HepG2 (cell line): ENCODE data around the gene ORC3. TPM values are rescaled to one million over a fixed set of nuclear protein-coding genes. Genes with fewer than 3 reads are reported as not detected.
A peak's percentile ranks its signal among the peaks of the same experiment; 100 is the strongest.

ENCODE experiments used
- ATAC-seq: fragments of 200-7000 bp; cut with Tn5 transposase; 3 replicates; pipeline ENCODE4 v1.9.1; 2020; ENCODE audit warnings: mild to moderate bottlenecking, moderate library complexity
- BruUV-seq: library from RNA; stranded (reverse); fragments of 400-500 nt; replicated peaks from 2 replicates; lab custom pipeline; 2021; lab: Mats Ljungman, UMichigan
- CTCF ChIA-PET: fragments of 300-600 bp; formaldehyde crosslinking; extraction: SDS; loops from one replicate; lab custom pipeline; 2021; ENCODE audit warnings: low total read pairs, inconsistent platforms, low intra/inter-chr PET ratio; lab: Yijun Ruan, JAX
- POLR2A ChIA-PET: fragments of 350-600 bp; sonication (Branson Sonifier 250); formaldehyde crosslinking; loops from one replicate; lab custom pipeline; 2020; ENCODE audit warnings: antibody characterized with exemption, inconsistent platforms; lab: Yijun Ruan, JAX
- DNase-seq: peaks from one replicate; pipeline ENCODE4 v3.0.0-alpha.2; 2015; ENCODE audit warnings: low spot score
- FAIRE-seq: peaks from 3 replicates; lab custom pipeline; 2011; peaks lifted over from hg19 to GRCh38; lab: Jason Lieb, UNC
- H2AFZ ChIP-seq: one replicate; pipeline ENCODE4 v1.6.1; 2011; ENCODE audit warnings: low read length, inconsistent platforms
- H3K27ac ChIP-seq: fragments of 300-600 bp; 3 replicates; pipeline ENCODE4 v1.8.0; 2011; ENCODE audit warnings: mixed run types, mild to moderate bottlenecking, mixed read lengths, low read length, inconsistent platforms; ENCODE audit not compliant: insufficient read depth; ENCODE audit errors: extremely low read length
- H3K27me3 ChIP-seq, 2 experiments: fragments of 200-600 bp in 1 of 2; 2 replicates in 1 of 2; 3 replicates in 1 of 2; pipeline versions ENCODE4 v1.6.0 to v1.8.0; 2011; ENCODE audit warnings: low read length in 2 of 2, mild to moderate bottlenecking in 2 of 2, moderate library complexity in 2 of 2, inconsistent platforms in 1 of 2; ENCODE audit not compliant: insufficient read depth in 2 of 2, control insufficient read depth in 1 of 2
- H3K36me3 ChIP-seq, 2 experiments: fragments of 200-600 bp in 1 of 2; replicated peaks in 1 of 2; 2 replicates in 1 of 2; 3 replicates in 1 of 2; pipeline versions ENCODE4 v1.5.1 to v1.8.0; 2011; ENCODE audit warnings: low read length in 2 of 2, inconsistent platforms in 1 of 2; ENCODE audit not compliant: insufficient read depth in 2 of 2, control insufficient read depth in 1 of 2
- H3K4me1 ChIP-seq: 2 replicates; pipeline ENCODE4 v1.5.1; 2012; ENCODE audit warnings: low read length, inconsistent platforms; ENCODE audit not compliant: insufficient read depth
- H3K4me2 ChIP-seq: 2 replicates; pipeline ENCODE4 v1.6.0; 2011; ENCODE audit warnings: low read depth, low read length, inconsistent platforms
- H3K4me3 ChIP-seq, 3 experiments: fragments of 200-600 bp in 1 of 3; sonication (generic), shearing (Covaris generic) in 1 of 3; replicated peaks in 1 of 3; 2 replicates each; pipeline ENCODE4 v1.5.1; 2011 to 2016; ENCODE audit warnings: low read length in 3 of 3, inconsistent platforms in 2 of 3, low read depth in 2 of 3, mild to moderate bottlenecking in 2 of 3, control low read depth in 1 of 3, mixed read lengths in 1 of 3; ENCODE audit not compliant: insufficient read depth in 1 of 3
- H3K79me2 ChIP-seq: one replicate; pipeline ENCODE4 v1.6.1; 2011; ENCODE audit warnings: low read length, inconsistent platforms; ENCODE audit not compliant: insufficient read depth
- H3K9ac ChIP-seq: 2 replicates; pipeline ENCODE4 v1.6.0; 2011; ENCODE audit warnings: mild to moderate bottlenecking, low read depth, low read length, inconsistent platforms; ENCODE audit not compliant: insufficient read depth
- H3K9me3 ChIP-seq: 2 replicates; pipeline ENCODE4 v1.5.1; 2012; ENCODE audit warnings: mild to moderate bottlenecking, low read length
- H4K20me1 ChIP-seq: 2 replicates; pipeline ENCODE4 v1.6.0; 2011; ENCODE audit warnings: inconsistent platforms, mild to moderate bottlenecking, low read length, moderate library complexity; ENCODE audit not compliant: insufficient read depth
- HDAC1 ChIP-seq: sonication (generic); formaldehyde crosslinking; IDR thresholded peaks from 2 replicates; pipeline ENCODE4 v1.5.1; 2020; ENCODE audit warnings: mild to moderate bottlenecking, missing genetic modification reagents
- MAFF ChIP-seq: IDR thresholded peaks from 2 replicates; pipeline ENCODE4 v1.6.1; 2011; ENCODE audit warnings: low read depth, low read length, improper control_type of control experiment
- MAFK ChIP-seq, 2 experiments: IDR thresholded peaks in 1 of 2; conservative IDR thresholded peaks in 1 of 2; 2 replicates each; pipeline ENCODE4 v1.6.1; 2011; ENCODE audit warnings: improper control_type of control experiment in 2 of 2, low read length in 2 of 2
- PLSCR1 ChIP-seq: sonication (generic); formaldehyde crosslinking; IDR thresholded peaks from 2 replicates; pipeline ENCODE4 v1.5.0; 2020; ENCODE audit warnings: missing genetic modification reagents, mild to moderate bottlenecking, borderline replicate concordance
- TFE3 ChIP-seq: IDR thresholded peaks from 2 replicates; pipeline ENCODE4 v1.6.1; 2016
- ZNF382 ChIP-seq: sonication (generic); formaldehyde crosslinking; IDR thresholded peaks from 2 replicates; pipeline ENCODE4 v1.5.0; 2020; ENCODE audit warnings: missing genetic modification reagents, mild to moderate bottlenecking, borderline replicate concordance
- WGBS: methylation state at CpG from one replicate; pipeline ENCODE4 v1.1.6; 2017; ENCODE audit warnings: low lambda C conversion rate; 5-methylcytosine and 5-hydroxymethylcytosine counted together
- in situ Hi-C: cut with HindIII; loops from 2 replicates; pipeline ENCODE4 v1.10.0; 2017; ENCODE audit warnings: low pct_unique_long_range_greater_than_20kb; ENCODE audit not compliant: extremely low pct_ligation_motif_present
- intact Hi-C: fragments of 100-400 bp; cut with micrococcal nuclease; formaldehyde crosslinking; loops from one replicate; pipeline ENCODE4 v1.10.0; 2022; ENCODE audit not compliant: unreplicated experiment
- polyA plus RNA-seq, 8 experiments: library from polyadenylated mRNA; depleted of rRNA in 3 of 8; stranded (reverse) in 7 of 8; unstranded in 1 of 8; fragments of >200 nt; fragmentation: Illumina TruSeq in 4 of 8; extraction: Trizol in 4 of 8; gene quantifications; 2 replicates each; pipeline versions ENCODE4 v1.2.1 to v1.2.3, GENCODE V29; 2011 to 2016; ENCODE audit warnings: low read depth in 4 of 8, missing spikeins in 1 of 8, mixed read lengths in 1 of 8; ENCODE audit not compliant: insufficient read depth in 1 of 8
- total RNA-seq, 5 experiments: library from RNA; depleted of rRNA; stranded (reverse); fragments of >200 nt; fragmentation: Illumina TruSeq; extraction: Trizol; gene quantifications; 2 replicates each; pipeline ENCODE4 v1.2.3, GENCODE V29; 2016; ENCODE audit warnings: low read depth in 1 of 5

Gene ORC3
- total and polyA plus RNA-seq, 2 of the 13 experiments (the other 11 are each of a cell fraction or from before 2014, with no cell fraction given) = 21.8 to 43.5 TPM

GRCh38 chr6:87541744-87542143, 48.2 kb upstream of the ORC3 start:
- ChIA-PET POLR2A (no interaction called here), CTCF (no interaction called here)
- H3K27ac ChIP-seq = no peak overlapping the region
- H4K20me1 ChIP-seq = no peaks in the 10 kb centered on the region
- H3K36me3 ChIP-seq = peaks cover 4 to 63% of the 10 kb centered on the region in 2 experiments
- DNase-seq (no peak), FAIRE-seq (no peak), ATAC-seq (no peak)
- no peak overlapping the region for H2AFZ ChIP-seq
- H3K27me3 ChIP-seq = no peaks in the 10 kb centered on the region
- peaks cover 4% of the 10 kb centered on the region for H3K79me2 ChIP-seq
- WGBS = 98% methylated on average over 2 of the region's 2 CpGs
- no TSS peak for BruUV-seq
- peaks cover 9% of the 10 kb centered on the region for H3K4me1 ChIP-seq
- no peak overlapping the region for H3K4me2 ChIP-seq
- in situ Hi-C loops (no loop called here), intact Hi-C loops (no loop called here)
- no peak for TF ChIP-seq ZNF382 (CRISPR knock-in tag)
- TF ChIP-seq HDAC1 (CRISPR knock-in tag) = no peak
- no peak for TF ChIP-seq TFE3
- H3K4me3 ChIP-seq = no peak overlapping the region
- no peaks in the 10 kb centered on the region for H3K9me3 ChIP-seq
- H3K9ac ChIP-seq = no peak overlapping the region

GRCh38 chr6:87543696-87544473, 46.0 kb upstream of the ORC3 start:
- H3K9me3 ChIP-seq = no peaks in the 10 kb centered on the region
- in situ Hi-C loops = no loop called here
- intact Hi-C loops = no loop called here
- DNase-seq = no peak
- no peak for TF ChIP-seq PLSCR1 (CRISPR knock-in tag)
- peak; percentile 57; the same call in 1 of the 2 replicates for TF ChIP-seq MAFF
- TF ChIP-seq MAFK (conservative IDR thresholded peaks at IDR 0.05 in 1 of 2, IDR thresholded peaks at IDR 0.05 in 1 of 2; ENCODE audit: low read length in 2 of 2) = peak; percentile 34 to 67; a peak in 3 of 4 replicates
- H3K36me3 ChIP-seq = peaks cover 7 to 76% of the 10 kb centered on the region in 2 experiments
- 95% methylated on average over 4 of the region's 4 CpGs for WGBS
- H3K79me2 ChIP-seq = peaks cover 4% of the 10 kb centered on the region
- H3K9ac ChIP-seq = no peak overlapping the region
- no peak overlapping the region for H3K27ac ChIP-seq
- ChIA-PET POLR2A (no interaction called here), CTCF (no interaction called here)
- no peaks in the 10 kb centered on the region for H3K27me3 ChIP-seq
- no peak for ATAC-seq
- no peak overlapping the region for H3K4me2 ChIP-seq
- H3K4me3 ChIP-seq = no peak overlapping the region
- no peaks in the 10 kb centered on the region for H4K20me1 ChIP-seq
- H2AFZ ChIP-seq = no peak overlapping the region
- no peak for FAIRE-seq
- no TSS peak for BruUV-seq
- H3K4me1 ChIP-seq = no peaks in the 10 kb centered on the region
